CD4-positive, alpha-beta T cell treated with Interferon alpha-2 for 1 hour (primary cell): ENCODE measurements around the gene NPIPB8.
"Not testable (repeated sequence)": the region's sequence is repeated elsewhere in the genome, so short reads cannot be mapped to it uniquely, and the experiment has no call there.

Experiments used
- DNase-seq, 2 donors: peaks; one replicate each; pipeline ENCODE4 v3.0.0-alpha.2; 2020 to 2022

Gene NPIPB8

DNA sequence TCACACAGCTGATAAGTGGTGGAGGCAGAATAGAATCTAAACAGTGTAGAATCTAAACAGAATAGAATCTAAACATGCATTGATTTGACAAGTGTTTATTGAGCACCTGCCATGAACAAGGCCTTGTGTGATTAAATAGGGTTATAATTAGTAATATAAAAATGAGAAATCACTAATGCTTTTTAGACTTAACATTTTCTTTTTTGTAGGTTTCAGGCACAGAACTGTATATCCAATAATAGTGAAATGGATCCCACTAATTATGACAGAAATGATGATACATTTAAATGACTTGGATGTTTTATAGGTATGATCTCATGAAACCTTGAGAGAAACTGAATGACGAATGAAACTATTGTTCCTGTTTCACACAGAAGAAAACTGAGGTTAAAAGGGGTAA is at the start of gene NPIPB8:
Gene NPIPB8 (plus strand): TSS at position 301 of the 400 bp plus-strand sequence. CDS start 296 bp downstream, outside the sequence.
- DNase-seq = not testable (repeated sequence)

DNA sequence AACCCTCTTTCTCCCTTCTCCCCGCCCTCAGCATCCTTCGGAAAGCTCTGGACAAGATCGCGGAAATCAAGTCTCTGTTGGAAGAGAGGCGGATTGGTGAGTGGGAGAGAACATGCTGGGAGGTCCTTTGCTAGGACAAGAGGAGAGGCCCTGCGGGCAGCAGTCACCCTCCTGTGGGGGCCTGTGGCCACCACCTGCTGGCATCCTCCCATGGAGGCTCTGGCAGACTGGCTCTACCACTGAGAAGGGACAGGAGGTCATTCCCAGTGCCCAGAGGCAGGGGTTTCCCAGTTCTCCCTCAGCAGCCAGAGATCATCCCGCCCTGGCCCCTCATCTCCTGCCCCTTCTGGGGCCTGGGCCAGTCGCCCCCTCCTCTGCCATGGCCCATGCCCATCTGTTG is 48.8 kb upstream of the NPIPB8 start:
- DNase-seq = no peak

DNA sequence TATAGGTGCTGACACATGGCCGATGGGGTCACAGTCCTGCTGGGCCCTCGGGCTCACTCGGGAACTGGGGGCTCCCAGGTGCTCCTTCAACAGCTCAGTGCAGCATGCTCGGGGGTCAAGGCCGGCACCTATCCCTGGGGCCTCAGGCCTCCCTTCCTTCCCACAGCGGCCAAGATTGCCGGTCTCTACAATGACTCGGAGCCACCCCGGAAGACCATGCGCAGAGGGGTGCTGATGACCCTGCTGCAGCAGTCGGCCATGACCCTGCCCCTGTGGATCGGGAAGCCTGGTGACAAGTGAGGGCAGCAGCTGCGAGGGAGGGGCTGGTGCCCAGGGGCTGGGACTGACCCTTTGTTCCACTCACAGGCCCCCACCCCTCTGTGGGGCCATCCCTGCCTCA is 47.9 kb upstream of the NPIPB8 start:
- DNase-seq = no peak

DNA sequence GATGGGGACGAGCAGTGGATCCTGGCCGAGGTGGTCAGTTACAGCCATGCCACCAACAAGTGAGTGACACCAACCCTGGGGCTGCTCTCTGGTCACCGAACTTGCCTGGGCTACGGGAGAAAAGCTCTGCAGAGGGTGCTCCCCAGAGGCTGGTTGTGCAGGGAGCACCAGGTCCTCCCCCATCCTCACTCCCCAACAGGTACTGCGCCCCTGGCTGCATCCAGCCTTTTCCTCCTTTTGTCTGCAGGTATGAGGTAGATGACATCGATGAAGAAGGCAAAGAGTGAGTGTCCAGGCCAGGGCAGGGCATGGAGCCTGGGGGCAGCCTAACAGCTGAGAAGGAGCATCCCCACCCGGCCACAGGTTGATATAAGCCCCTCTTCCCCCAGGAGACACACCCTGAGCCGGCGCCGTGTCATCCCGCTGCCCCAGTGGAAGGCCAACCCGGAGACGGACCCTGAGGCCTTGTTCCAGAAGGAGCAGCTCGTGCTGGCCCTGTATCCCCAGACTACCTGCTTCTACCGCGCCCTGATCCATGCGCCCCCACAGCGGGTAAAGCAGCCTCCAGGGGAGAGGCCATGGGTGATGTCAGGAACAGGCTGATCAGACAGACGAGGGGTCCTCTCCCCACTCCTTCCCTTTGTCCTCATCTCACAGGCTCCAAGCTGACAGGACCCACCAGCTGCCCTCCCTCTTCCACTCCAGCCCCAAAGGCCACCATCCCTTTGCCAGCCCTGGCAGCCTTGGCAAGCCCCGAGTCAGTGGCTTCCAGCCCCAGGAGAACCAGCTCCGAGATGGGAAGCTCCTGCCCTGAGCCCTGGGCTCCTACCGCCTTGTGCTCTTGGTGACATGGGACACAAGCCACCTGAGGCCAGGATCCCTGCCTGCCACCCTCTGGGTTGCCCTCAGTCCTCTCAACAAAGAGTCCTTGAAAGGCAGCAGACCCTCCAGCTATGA is 47.2 kb upstream of the NPIPB8 start:
- no peak for DNase-seq

DNA sequence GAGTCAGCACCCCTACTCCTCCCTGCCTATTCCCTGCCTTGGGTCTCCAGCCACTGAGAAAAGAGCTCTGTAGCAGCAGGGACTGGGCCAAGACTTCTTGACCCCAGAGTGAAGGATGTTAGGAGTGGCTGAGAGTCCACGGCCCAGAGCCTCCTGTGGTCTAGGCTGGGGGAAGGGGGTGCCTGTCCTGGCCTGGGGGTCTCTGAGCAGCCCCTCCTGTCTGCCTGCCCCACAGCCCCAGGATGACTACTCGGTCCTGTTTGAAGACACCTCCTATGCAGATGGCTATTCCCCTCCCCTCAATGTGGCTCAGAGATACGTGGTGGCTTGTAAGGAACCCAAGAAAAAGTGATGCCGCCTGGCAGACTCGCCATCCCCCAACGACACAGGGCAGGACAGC is 46.5 kb upstream of the NPIPB8 start:
- no peak for DNase-seq

DNA sequence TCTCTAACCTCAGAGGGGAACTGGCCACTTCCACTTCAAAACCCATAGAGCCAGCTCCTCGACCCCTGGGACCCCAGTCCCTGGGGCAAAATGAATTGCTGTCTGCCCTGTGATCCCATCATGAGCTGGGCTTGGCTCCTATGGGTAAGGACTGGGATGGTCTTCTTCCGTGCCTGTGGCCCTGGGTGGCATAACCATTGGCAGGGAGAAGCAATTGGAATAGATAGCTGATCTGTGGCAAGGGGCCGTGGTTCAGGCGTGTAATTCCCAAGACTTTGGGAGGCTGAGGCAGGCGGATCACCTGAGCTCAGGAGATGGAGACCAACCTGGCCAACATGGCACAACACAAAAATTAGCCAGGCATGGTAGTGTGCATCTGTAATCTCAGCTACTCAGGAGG is 45.4 kb upstream of the NPIPB8 start:
- DNase-seq = no peak

DNA sequence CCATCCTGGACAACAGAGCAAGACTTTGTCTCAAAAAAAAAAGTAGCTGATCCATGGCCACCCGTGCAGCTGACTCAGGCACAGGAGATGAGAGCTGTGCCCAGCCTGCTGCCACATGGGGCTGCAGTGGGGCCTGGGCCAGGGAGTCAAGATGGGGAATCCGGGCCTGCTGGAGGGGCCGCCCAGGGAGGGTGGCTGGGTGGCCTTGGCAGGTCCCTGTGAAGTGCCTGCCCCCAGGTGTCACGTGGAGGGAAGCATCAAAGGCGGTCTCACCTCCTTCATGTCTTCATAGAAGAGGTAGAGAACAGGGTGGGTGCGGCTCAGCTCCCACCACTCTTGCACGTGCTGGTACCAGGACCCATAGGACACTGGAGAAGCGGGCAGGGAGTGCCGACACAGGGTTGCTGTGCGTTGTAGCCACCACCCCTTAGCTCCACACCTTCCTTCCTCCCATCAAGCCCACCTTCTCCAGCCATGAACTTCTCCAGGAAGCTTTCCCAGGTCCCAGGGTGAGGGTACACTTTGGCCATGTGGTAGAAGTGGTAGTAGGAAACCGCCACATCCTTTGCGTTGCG is 44.8 kb upstream of the NPIPB8 start:
- no peak for DNase-seq

DNA sequence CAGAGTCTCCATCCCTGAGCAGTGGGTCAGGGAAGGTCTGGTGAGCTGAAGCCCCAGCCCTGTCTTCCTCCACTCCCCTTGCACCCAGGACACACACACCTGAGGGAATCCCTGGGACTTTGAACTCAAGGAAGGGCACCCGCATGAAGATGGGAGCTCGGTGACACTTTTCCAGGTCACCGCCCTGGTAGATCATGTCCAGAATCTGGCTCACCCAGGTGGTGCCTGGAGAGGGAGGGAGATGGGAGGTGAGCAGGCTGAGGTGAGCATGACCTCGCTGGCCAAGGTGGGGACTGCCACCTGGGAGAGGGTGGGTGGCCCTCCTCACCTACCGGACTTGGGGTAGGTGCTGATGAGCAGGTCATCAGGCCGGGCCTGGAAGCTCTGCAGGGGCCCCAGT is 42.4 kb upstream of the NPIPB8 start:
- DNase-seq = not testable (repeated sequence)

DNA sequence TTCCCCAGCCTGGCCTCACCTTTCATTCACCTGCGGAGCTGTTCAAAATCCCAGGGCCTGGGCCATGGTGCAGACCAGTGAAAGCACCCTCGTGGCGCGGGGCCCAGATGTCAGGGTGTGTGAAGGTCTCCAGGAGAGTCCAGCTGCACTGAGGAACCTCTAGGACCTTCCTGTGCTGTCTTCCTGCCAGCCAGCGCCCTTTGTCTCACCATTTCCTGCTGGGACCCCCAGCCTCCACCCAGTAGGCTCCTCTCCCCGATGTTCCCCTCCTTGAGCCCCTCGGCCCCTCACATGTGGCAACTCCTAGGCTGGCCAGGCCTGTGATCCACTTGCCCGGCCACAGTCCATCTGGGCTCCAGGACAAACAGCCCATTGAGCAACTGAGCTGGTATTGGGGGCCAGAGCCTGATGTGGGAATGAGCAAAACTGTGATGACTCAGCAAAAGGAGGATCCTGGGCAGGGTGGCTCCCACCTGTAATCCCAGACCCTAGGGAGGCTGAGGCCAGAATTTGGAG is 41.7 kb upstream of the NPIPB8 start:
- DNase-seq = no peak

DNA sequence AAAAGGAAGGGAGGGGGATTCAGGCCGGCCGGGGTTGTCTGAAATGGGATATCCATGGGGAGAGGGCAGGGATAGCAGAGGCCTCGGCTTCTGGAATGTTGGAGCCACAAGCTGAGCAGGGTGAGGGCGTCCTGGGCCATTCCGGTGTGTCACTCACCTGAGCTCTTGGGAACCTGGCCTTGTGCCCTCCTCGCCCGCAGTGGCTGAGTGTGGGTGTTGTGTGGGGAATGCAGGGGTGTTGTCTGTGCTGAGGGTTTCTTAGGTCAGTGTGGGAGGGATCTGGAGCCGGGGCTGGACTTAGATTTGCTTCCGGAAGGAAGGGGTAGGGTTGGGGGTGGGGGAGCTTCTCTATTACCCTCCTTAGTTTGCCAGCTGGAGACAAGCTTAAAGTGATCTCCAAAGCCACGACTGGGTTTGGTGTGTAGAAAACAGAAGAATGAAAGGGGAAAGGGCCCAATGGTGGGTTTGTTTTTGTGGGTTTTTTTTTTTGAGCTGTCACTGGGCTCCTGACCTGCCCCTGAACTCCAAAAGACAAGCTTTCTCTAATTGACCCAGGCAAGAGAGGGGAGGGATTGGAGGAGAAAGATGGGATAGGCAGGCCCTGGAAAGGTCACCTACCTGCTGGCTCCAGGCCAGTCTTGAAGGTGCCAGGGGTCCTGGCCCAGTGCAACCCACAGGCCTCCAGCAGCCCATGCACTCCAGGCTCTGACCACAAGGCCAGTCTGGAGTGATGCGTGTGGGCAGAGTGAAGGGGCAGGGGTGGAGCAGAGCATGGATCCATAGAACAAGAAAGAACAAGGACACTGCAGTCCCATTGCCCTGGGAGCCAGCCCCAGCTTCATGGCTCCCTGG is 40.8 kb upstream of the NPIPB8 start, which contains the start of gene SULT1A2:
Gene SULT1A2 (minus strand): TSS at position 211 of the 852 bp plus-strand sequence. CDS start 1,120 bp downstream, outside the sequence.
- no peak for DNase-seq

DNA sequence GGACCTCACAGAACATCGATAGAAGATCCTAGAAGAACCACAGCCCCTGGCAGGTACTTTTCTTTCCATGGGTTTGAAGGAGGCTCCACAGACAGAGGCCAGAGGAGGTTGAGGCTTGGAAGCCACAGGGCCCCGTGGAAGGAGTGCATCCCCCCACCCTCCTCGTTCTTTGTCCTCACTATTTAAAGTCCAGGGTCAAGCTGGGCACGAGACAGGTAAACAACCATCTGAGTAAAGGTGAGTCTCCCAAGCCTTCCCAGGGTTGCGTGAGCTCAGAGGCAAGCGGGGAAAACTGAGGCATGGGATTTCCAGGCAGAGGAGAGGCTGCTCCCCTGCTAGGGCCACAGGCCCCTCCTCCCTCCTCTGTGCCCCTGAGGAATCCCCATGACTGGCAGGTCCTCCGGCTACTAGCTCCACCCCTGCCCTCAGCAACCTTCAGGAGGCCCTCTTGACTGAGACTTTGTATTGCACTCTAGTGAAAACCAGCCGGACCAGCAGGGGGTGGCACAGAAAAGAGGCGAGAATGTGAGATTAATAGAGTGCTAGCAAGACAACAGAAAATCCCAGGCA is 40.1 kb upstream of the NPIPB8 start:
- DNase-seq = no peak

DNA sequence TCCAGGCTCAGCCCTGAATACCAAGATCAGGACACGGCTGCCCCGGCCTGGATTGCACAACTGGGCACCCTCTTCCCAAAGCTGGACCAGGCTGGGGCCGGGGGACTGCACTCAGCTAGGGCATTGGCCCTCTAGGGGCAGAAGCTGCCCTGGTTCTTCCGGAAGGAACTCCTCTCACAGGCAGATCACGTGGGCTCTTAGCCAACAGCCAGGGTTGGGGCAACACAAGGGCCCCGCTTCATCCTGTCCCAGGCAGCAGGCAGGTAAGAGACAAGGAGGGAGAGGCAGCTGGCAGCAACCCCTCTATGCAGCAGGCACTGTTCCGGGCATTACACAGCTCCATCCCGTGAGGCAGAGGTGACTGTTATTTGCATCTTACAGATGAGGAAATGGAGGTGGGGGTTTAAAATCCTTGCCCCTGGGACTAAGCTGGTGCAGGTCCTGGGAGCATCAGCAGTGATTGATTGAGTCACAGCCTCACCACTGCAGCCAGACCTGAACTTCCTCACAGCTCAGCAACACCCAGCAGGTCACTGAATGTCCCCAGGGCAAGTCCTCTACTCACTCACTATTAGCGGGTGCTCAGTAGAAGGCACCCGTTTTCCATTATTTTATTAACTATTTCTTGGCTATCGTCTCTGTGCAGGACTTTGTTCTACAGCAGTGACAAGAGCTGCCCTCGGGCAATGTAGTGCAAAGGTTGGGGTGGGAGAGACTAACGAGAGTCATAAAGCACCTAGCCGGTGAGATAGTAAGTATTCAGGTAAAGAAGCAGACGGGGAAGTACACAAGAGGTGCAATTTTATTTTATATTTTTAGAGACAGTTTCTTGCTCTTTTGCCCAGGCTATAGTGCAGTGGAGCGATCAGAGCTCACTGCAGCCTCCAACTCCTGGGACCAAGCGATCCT is 38.2 kb upstream of the NPIPB8 start:
- not testable (repeated sequence) for DNase-seq

DNA sequence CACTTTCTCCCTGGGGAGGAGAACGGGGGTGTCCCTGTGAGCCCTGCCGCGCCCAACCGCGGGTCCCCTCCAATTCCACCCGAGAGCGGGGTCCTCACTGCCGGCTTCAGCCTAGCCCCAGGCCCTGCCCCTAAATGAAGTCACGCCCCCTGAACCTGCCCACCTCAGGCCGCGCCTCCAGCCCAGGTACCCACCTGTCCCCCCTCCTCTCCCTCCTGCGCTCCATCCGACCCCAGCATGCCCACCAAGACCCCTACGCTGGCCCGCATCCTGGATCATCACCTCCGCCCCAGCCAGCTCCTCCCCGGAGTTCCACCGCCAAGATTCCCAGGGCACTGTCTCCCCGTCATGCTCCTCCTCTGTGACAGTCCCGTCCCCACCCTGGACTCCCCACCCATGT is 36.9 kb upstream of the NPIPB8 start:
- DNase-seq = not testable (repeated sequence)

DNA sequence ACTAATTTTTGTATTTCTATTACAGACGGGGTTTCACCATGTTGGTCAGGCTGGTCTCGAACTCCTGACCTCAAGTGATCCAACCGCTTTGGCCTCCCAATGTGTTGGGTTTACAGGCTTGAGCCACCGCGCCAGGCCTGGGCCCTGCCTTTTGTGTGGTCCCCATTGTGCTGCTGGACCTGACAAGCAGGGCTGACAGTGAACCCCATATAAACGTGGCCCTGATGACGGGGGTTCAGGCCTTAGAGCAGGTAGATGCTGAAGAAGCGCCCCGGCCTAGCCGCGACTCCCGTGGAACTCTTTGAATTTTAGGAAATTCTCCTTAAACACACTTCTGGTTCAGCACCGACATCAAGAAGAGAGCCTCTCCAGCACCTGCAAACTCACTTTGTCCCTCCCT is 36.3 kb upstream of the NPIPB8 start:
- not testable (repeated sequence) for DNase-seq

DNA sequence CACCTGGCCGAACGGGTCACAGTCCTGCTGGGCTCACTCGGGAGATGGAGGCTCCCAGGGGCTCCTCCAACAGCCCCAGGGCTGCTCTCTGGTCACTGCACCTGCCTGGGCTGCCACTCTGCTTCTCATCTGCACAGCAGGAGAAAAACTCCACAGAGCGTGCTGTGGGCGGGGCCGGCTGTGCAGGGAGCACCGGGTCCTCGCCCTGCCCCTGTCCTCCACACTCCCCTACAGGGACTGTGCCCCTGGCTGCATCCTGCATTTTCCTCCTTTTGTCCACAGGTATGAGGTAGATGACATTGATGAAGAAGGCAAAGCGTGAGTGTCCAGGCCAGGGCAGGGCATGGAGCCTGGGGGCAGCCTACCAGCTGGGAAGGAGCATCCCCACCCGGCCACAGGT is 35.8 kb upstream of the NPIPB8 start:
- DNase-seq = not testable (repeated sequence)

DNA sequence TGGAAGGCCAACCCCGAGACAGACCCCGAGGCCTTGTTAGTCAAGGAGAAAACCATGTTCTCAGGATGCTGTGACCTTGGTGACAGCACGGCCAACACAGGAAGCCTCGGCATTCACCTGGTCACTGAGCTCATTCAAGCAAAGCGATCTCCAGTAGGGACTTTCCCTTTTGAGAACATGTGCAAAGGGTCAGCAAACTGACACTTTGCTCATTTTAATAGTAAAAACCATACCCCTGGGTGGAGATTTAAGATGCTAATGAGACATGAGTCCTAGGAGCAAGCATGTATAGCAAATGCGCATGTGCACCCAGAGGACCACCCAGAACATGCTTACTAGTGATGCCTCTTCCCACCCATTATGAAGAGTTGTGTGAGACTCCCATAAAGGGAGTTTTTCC is 35.3 kb upstream of the NPIPB8 start:
- no peak for DNase-seq

DNA sequence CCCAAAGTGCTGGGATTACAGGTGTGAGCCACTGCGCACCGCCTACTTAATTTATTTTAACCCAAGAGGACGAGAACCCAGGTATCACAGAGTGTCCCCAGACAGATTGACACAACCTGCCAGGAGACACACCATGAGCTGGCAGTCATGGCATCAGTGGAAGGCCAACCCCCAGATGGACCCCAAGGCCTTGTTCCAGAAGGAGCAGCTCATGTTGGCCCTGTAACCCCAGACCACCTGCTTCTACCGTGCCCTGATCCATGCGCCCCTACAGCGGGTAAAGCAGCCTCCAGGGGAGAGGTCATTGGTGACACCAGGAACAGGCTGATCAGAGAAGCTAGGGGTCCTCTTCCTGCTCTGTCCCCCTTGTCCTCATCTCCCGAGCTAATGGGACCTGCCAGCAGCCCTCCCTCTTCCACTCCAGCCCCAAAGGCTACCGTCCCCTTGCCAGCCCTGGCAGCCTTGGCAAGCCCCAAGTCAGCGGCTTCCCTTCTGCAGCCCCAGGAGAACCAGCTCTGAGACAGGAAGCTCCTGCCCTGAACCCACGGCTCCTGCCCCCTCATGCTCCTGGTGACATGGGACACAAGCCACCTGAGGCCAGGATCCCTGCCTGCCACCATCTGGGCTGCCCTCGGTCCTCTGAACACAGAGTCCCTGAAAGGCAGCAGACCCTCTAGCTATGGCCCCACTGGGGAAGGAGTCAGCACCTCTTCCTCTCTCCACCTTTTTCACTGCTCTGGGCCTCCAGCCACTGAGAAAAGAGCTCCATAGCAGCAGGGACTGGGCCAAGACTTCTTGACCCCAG is 34.3 kb upstream of the NPIPB8 start:
- no peak for DNase-seq

DNA sequence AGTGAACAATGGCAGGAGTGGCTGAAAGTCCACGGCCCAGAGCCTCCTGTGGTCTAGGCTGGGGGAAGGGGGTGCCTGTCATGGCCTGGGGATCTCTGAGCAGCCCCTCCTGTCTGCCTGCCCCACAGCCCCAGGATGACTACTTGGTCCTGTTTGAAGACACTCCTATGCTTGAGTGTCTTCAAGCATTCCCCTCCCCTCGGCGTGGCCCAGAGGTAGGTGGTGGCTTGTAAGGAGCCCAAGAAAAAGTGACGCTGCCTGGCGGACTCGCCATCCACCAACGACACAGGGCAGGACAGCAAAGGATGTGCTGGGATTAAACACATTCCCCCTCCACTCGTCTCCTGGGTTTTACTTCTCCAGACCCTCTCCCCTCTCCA is 33.7 kb upstream of the NPIPB8 start:
- DNase-seq = no peak

DNA sequence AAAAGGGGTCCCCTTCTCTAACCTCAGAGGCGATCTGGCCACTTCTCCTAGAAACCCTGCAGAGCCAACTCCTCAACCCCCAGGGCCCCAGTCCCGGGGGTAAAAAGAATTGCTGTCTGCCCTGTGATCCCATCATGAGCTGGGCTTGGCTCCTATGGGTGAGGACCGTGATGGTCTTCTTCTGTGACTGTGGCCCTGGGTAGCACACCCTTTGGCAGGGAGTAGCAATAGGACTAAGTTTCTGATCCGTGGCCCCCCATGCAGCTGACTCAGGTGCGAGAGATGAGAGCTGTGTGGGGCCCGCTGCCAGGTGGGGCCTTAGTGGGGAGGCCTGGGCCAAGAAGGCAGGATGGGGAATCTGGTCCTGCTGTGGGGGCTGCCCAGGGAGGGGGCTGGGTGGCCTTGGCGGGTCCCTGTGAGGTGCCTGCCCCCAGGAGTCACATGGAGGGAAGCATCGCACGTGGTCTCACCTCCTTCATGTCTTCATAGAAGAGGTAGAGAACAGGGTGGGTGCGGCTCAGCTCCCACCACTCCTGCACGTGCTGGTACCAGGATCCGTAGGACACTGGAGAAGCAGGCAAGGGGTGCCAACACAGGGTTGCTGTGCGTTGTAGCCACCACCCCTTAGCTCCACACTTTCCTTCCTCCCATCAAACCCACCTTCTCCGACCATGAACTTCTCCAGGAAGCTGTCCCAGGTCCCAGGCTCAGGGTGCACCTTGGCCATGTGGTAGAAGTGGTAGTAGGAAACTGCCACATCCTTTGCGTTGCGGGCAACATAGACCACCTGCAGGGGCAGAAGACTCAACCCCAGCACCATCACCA is 31.4 kb upstream of the NPIPB8 start:
- no peak for DNase-seq
